ENCODE data around the gene LBHD1. TPM values are rescaled to one million over a fixed set of nuclear protein-coding genes. Genes with fewer than 3 reads are reported as not detected.
A peak's percentile ranks its signal among the peaks of the same experiment; 100 is the strongest.

Gene LBHD1
- total and polyA plus RNA-seq, 2 of the 13 experiments (the other 11 are each of a cell fraction or from before 2014, with no cell fraction given): 3.2 to 3.7 TPM

- TF ChIP-seq, protein P1, sequence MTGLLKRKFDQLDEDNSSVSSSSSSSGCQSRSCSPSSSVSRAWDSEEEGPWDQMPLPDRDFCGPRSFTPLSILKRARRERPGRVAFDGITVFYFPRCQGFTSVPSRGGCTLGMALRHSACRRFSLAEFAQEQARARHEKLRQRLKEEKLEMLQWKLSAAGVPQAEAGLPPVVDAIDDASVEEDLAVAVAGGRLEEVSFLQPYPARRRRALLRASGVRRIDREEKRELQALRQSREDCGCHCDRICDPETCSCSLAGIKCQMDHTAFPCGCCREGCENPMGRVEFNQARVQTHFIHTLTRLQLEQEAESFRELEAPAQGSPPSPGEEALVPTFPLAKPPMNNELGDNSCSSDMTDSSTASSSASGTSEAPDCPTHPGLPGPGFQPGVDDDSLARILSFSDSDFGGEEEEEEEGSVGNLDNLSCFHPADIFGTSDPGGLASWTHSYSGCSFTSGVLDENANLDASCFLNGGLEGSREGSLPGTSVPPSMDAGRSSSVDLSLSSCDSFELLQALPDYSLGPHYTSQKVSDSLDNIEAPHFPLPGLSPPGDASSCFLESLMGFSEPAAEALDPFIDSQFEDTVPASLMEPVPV (CRISPR knock-in tag; IDR thresholded peaks at IDR 0.05): peak; percentile 75; the same call in 1 of the 2 replicates
- TF ChIP-seq NR2F6 (IDR thresholded peaks at IDR 0.05): no peak
- 0 out of 2 replicates have a peak, but pooled peaks have one; percentile 29 for TF ChIP-seq NR2F6 (CRISPR knock-in tag; IDR thresholded peaks at IDR 0.05)
- peak; percentile 84; the same call in 1 of the 2 replicates for TF ChIP-seq ZNF598 (CRISPR knock-in tag; IDR thresholded peaks at IDR 0.05; ENCODE audit: borderline replicate concordance)
- TF ChIP-seq TEAD2 (CRISPR knock-in tag; IDR thresholded peaks at IDR 0.05): no peak
- peak; percentile 71 for TF ChIP-seq HNRNPLL (IDR thresholded peaks at IDR 0.05; ENCODE audit: low read depth, low read length, poor library complexity, severe bottlenecking)
- no peak for TF ChIP-seq CSRNP2 (CRISPR knock-in tag; conservative IDR thresholded peaks at IDR 0.05; ENCODE audit: low read depth)
- no peak for TF ChIP-seq GLI4 (CRISPR knock-in tag; IDR thresholded peaks at IDR 0.05; ENCODE audit: borderline replicate concordance)
- no peak for TF ChIP-seq ZNF382 (CRISPR knock-in tag; IDR thresholded peaks at IDR 0.05; ENCODE audit: borderline replicate concordance)
- peak; percentile 89 for TF ChIP-seq ZNF331 (CRISPR knock-in tag; IDR thresholded peaks at IDR 0.05)
- TF ChIP-seq SAP130 (CRISPR knock-in tag; IDR thresholded peaks at IDR 0.05; ENCODE audit: low read depth): peak; percentile 99
- TF ChIP-seq ZNF281 (CRISPR knock-in tag; IDR thresholded peaks at IDR 0.05; ENCODE audit: borderline replicate concordance): peak; percentile 11; the same call in 1 of the 2 replicates
- peak; percentile 79; the same call in 1 of the 2 replicates for TF ChIP-seq ZNF256 (CRISPR knock-in tag; conservative IDR thresholded peaks at IDR 0.05)
- peak; percentile 50; the same call in 1 of the 2 replicates for TF ChIP-seq ZNF143 (CRISPR knock-in tag; IDR thresholded peaks at IDR 0.05)
- TF ChIP-seq ZNF777 (CRISPR knock-in tag; IDR thresholded peaks at IDR 0.05): peak; percentile 44
- TF ChIP-seq HOXD1 (CRISPR knock-in tag; IDR thresholded peaks at IDR 0.05): no peak
- TF ChIP-seq NFATC3 (CRISPR knock-in tag; IDR thresholded peaks at IDR 0.05): peak; percentile 83; the same call in 1 of the 2 replicates
- TF ChIP-seq ZNF816 (CRISPR knock-in tag; IDR thresholded peaks at IDR 0.05; ENCODE audit: borderline replicate concordance): peak; percentile 79
- TF ChIP-seq ZBTB42 (CRISPR knock-in tag; IDR thresholded peaks at IDR 0.05): peak; percentile 66; the same call in 1 of the 2 replicates
- TF ChIP-seq WIZ (CRISPR knock-in tag; IDR thresholded peaks at IDR 0.05): no peak
Observed at GRCh38 chr11:62621567-62622470, 50.2 kb downstream of the LBHD1 start, which contains the start of gene B3GAT3 (continued).

All from HepG2 (cell line).